Lung (tissue), 12 donors: ENCODE measurements around the gene NTRK3. TPM values are rescaled to one million over a fixed set of nuclear protein-coding genes. Genes with fewer than 3 reads are reported as not detected.

ENCODE experiments used
- ATAC-seq: fragments of 200-7000 bp; cut with Tn5 transposase; one replicate; pipeline ENCODE4 v1.9.1; 2020; ENCODE audit warnings: moderate number of reproducible peaks; ENCODE audit not compliant: insufficient read depth, low FRiP score
- DNase-seq, 3 donors: peaks; one replicate each; pipeline ENCODE4 v3.0.0-alpha.2; 2013 to 2017
- H3K27ac ChIP-seq, 2 donors: one replicate each; pipeline ENCODE4 v1.5.1; 2013; ENCODE audit warnings: mild to moderate bottlenecking in 2 of 2, moderate library complexity in 2 of 2, control low read depth in 1 of 2, inconsistent platforms in 1 of 2, low read depth in 1 of 2, low read length in 1 of 2
- H3K27me3 ChIP-seq, 3 donors: one replicate each; pipeline ENCODE4 v1.5.1; 2013; ENCODE audit warnings: low read length in 2 of 3; ENCODE audit not compliant: control insufficient read depth in 3 of 3, insufficient read depth in 3 of 3
- H3K36me3 ChIP-seq, 4 donors: one replicate each; pipeline ENCODE4 v1.5.1; 2013; ENCODE audit warnings: low read length in 4 of 4, mild to moderate bottlenecking in 1 of 4, moderate library complexity in 1 of 4; ENCODE audit not compliant: control insufficient read depth in 4 of 4, insufficient read depth in 4 of 4
- H3K4me1 ChIP-seq, 5 donors: one replicate each; pipeline ENCODE4 v1.5.1; 2013; ENCODE audit warnings: low read length in 5 of 5, mild to moderate bottlenecking in 2 of 5, moderate library complexity in 1 of 5; ENCODE audit not compliant: control insufficient read depth in 5 of 5, insufficient read depth in 5 of 5
- H3K4me3 ChIP-seq: one replicate; pipeline ENCODE4 v1.5.1; 2013; ENCODE audit warnings: mild to moderate bottlenecking, control low read depth, moderate library complexity
- H3K9ac ChIP-seq, 2 donors: one replicate each; pipeline ENCODE4 v1.5.1; 2013; ENCODE audit warnings: low read length in 2 of 2, control low read depth in 1 of 2; ENCODE audit not compliant: insufficient read depth in 1 of 2
- H3K9me3 ChIP-seq, 4 donors: one replicate each; pipeline ENCODE4 v1.5.1; 2013; ENCODE audit warnings: low read length in 3 of 4, mild to moderate bottlenecking in 1 of 4, moderate library complexity in 1 of 4; ENCODE audit not compliant: control insufficient read depth in 4 of 4, insufficient read depth in 3 of 4
- CTCF ChIP-seq: IDR thresholded peaks from 2 replicates; pipeline ENCODE4 v1.5.1; 2012; ENCODE audit warnings: mild to moderate bottlenecking; ENCODE audit errors: control extremely low read depth, extremely low read depth
- WGBS, 2 donors: extraction: QIAGEN DNeasy Blood & Tissue Kit; methylation state at CpG; one replicate each; pipeline ENCODE4 v1.1.7; 2013; 5-methylcytosine and 5-hydroxymethylcytosine counted together
- polyA plus RNA-seq, 2 donors: library from polyadenylated mRNA; stranded (reverse); fragments of 200-250 nt; gene quantifications; one replicate each; pipeline ENCODE4 v1.2.1, GENCODE V29; 2013
- total RNA-seq, 2 donors: library from RNA; depleted of rRNA in 1 of 2; stranded (reverse); fragments of >200 nt in 1 of 2; gene quantifications; one replicate each; pipeline ENCODE4 v1.2.1, GENCODE V29; 2014 to 2021
- donor health status: control.
- donor health status: control.
- donor health status: Bipolar disorder and iron deficiency.
- donor health status: healthy.
- donor health status: DM: yes; HTN: yes; CAD: no.

NTRK3 gene
- total and polyA plus RNA-seq, 4 donors: 0.44 to 11.0 (median 4.2) TPM

- Histone ChIP-seq H3K4me1 (no peaks in the 10 kb centered on the region), H3K4me3 (no peak overlapping the region), H3K27me3 (no peaks in the 10 kb centered on the region), H3K36me3 (no peaks in the 10 kb centered on the region), H3K9ac (no peak overlapping the region), H3K9me3 (no peaks in the 10 kb centered on the region), H3K27ac (no peak overlapping the region)
- 75 to 81% methylated on average over 8 of the region's 8 CpGs for WGBS, 2 donors
- no peak for TF ChIP-seq CTCF
- DNase-seq: no peak
- ATAC-seq: no peak
These were observed 348.7 kb downstream of the NTRK3 start for GRCh38 chr15:87907676-87908446.

- H3K9ac ChIP-seq: no peak overlapping the region
- H3K9me3 ChIP-seq: no peaks in the 10 kb centered on the region
- 81 to 87% methylated on average over 6 of the region's 6 CpGs for WGBS, 2 donors
- no peak for TF ChIP-seq CTCF
- DNase-seq: no peak
- H3K27me3 ChIP-seq: no peaks in the 10 kb centered on the region
- H3K4me1 ChIP-seq: no peaks in the 10 kb centered on the region
- no peaks in the 10 kb centered on the region for H3K36me3 ChIP-seq
- no peak overlapping the region for H3K27ac ChIP-seq
- H3K4me3 ChIP-seq: no peak overlapping the region
- no peak for ATAC-seq
These were observed 350.1 kb downstream of the NTRK3 start for GRCh38 chr15:87906444-87906843.

GRCh38 chr15:87902772-87903426 is 353.6 kb downstream of the NTRK3 start:
- no peak for DNase-seq
- WGBS, 2 donors: 66 to 79% methylated on average over 10 of the region's 10 CpGs
- Histone ChIP-seq H3K9me3 (peaks cover 0 to 2% (median 0%) of the 10 kb centered on the region in 4 donors), H3K4me3 (no peak overlapping the region), H3K4me1 (no peaks in the 10 kb centered on the region), H3K27me3 (no peaks in the 10 kb centered on the region), H3K36me3 (no peaks in the 10 kb centered on the region), H3K9ac (no peak overlapping the region), H3K27ac (peak overlapping the region in 1 of 2 donors; percentile 59)
- no peak for ATAC-seq
- TF ChIP-seq CTCF: no peak
